Activated CD8-positive, alpha-beta memory T cell treated with anti-CD3 and anti-CD28 coated beads, Interleukin-2, amount 50 U/mL, for 1 hour (primary cell): Measurements from ENCODE around the gene HNRNPLL.
A peak's percentile ranks its signal among the peaks of the same experiment; 100 is the strongest.

Experiments
- DNase-seq: peaks from one replicate; pipeline ENCODE4 v3.0.0-alpha.2; 2020; ENCODE audit errors: extremely low read depth

HNRNPLL gene

GRCh38 chr2:38592951-38593350, 9.8 kb downstream of the HNRNPLL start:
- no peak for DNase-seq

GRCh38 chr2:38591152-38591551, 11.6 kb downstream of the HNRNPLL start:
- DNase-seq = no peak

GRCh38 chr2:38590053-38590452, 12.7 kb downstream of the HNRNPLL start:
- DNase-seq = no peak

GRCh38 chr2:38586931-38587330, 15.8 kb downstream of the HNRNPLL start:
- DNase-seq = no peak

- no peak for DNase-seq
Observed at GRCh38 chr2:38584881-38585280, 17.8 kb downstream of the HNRNPLL start.

GRCh38 chr2:38583994-38584393, 18.7 kb downstream of the HNRNPLL start:
- no peak for DNase-seq

- no peak for DNase-seq
Observed at GRCh38 chr2:38583524-38583923, 19.2 kb downstream of the HNRNPLL start.

- peak; percentile 39 for DNase-seq
Observed at GRCh38 chr2:38581193-38582147, 21.3 kb downstream of the HNRNPLL start.

GRCh38 chr2:38580115-38580636, 22.6 kb downstream of the HNRNPLL start:
- DNase-seq = no peak

- DNase-seq = no peak
Observed at GRCh38 chr2:38578832-38579231, 23.9 kb downstream of the HNRNPLL start.

GRCh38 chr2:38574278-38574677, 28.4 kb downstream of the HNRNPLL start:
- no peak for DNase-seq

GRCh38 chr2:38572167-38572566, 30.6 kb downstream of the HNRNPLL start:
- no peak for DNase-seq

- DNase-seq = no peak
Observed at GRCh38 chr2:38571193-38571592, 31.5 kb downstream of the HNRNPLL start.

- no peak for DNase-seq
Observed at GRCh38 chr2:38568724-38569436, 33.8 kb downstream of the HNRNPLL start.

GRCh38 chr2:38565333-38565732, 37.4 kb downstream of the HNRNPLL start:
- DNase-seq = no peak

- DNase-seq = no peak
Observed at GRCh38 chr2:38561691-38562090, 41.0 kb downstream of the HNRNPLL start.

- no peak for DNase-seq
Observed at GRCh38 chr2:38560092-38560491, 42.6 kb downstream of the HNRNPLL start.

GRCh38 chr2:38557981-38558380, 44.7 kb downstream of the HNRNPLL start:
- DNase-seq = no peak

GRCh38 chr2:38557217-38557616, 45.5 kb downstream of the HNRNPLL start:
- no peak for DNase-seq

- no peak for DNase-seq
Observed at GRCh38 chr2:38556006-38556801, 46.5 kb downstream of the HNRNPLL start.

- no peak for DNase-seq
Observed at GRCh38 chr2:38554973-38555595, 47.6 kb downstream of the HNRNPLL start.
